ENCODE data around the gene SF3B1. TPM values are rescaled to one million over a fixed set of nuclear protein-coding genes. Genes with fewer than 3 reads are reported as not detected.
"Not testable (repeated sequence)": the region's sequence is repeated elsewhere in the genome, so short reads cannot be mapped to it uniquely, and the experiment has no call there.

SF3B1 gene
- total RNA-seq, 1 experiment from 2014 or later: 249 TPM

DNA sequence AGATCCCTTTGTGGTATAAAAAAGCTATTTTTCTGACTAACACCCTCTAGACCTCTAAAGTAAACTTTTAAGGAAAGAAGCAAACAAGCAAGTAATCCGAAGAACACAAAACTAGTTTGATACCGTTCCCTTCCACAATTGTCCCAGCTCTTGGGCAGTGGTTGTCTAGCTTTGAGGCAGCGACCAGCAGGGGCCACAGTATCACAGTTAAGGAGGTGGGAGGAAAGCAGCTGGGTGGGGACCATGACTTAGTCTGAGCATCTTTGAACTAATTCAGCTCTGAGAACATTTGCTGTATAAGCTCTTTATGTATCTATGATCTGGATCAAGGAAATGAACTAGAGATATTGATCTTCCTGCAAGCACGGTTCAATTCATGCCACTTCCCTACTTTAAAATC lies 51.0 kb downstream of the SF3B1 start:
- no peak for DNase-seq
- peaks cover 20% of the 10 kb centered on the region for H3K4me1 Mint-ChIP-seq (ENCODE audit: low read depth, unreplicated experiment)
- CTCF ChIA-PET: interaction anchor here (0.6 to 1.6 kb wide), 3 partner anchors 116 to 372 kb away, joined by 3 read pairs; partner anchors contain the start of gene HSPE1
- no peaks in the 10 kb centered on the region for H3K9me3 Mint-ChIP-seq (ENCODE audit: low read depth, unreplicated experiment)
- no peak overlapping the region for H3K27ac Mint-ChIP-seq (ENCODE audit: unreplicated experiment)
- no TSS peak for BruUV-seq (replicated peaks)
- H3K27me3 Mint-ChIP-seq (ENCODE audit: unreplicated experiment): no peaks in the 10 kb centered on the region
- no peak overlapping the region for H3K4me3 Mint-ChIP-seq (ENCODE audit: low read depth, unreplicated experiment)
- TF ChIP-seq, protein P1, sequence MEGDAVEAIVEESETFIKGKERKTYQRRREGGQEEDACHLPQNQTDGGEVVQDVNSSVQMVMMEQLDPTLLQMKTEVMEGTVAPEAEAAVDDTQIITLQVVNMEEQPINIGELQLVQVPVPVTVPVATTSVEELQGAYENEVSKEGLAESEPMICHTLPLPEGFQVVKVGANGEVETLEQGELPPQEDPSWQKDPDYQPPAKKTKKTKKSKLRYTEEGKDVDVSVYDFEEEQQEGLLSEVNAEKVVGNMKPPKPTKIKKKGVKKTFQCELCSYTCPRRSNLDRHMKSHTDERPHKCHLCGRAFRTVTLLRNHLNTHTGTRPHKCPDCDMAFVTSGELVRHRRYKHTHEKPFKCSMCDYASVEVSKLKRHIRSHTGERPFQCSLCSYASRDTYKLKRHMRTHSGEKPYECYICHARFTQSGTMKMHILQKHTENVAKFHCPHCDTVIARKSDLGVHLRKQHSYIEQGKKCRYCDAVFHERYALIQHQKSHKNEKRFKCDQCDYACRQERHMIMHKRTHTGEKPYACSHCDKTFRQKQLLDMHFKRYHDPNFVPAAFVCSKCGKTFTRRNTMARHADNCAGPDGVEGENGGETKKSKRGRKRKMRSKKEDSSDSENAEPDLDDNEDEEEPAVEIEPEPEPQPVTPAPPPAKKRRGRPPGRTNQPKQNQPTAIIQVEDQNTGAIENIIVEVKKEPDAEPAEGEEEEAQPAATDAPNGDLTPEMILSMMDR (IDR thresholded peaks at IDR 0.05; ENCODE audit: unreplicated experiment): no peak
- intact Hi-C loops (cut with micrococcal nuclease; ENCODE audit: unreplicated experiment): loop anchor here (2.0 kb wide), 1 partner anchor 393 kb away; no protein-coding TSS in a partner anchor
- H3K36me3 Mint-ChIP-seq (ENCODE audit: insufficient read depth, unreplicated experiment): no peaks in the 10 kb centered on the region

DNA sequence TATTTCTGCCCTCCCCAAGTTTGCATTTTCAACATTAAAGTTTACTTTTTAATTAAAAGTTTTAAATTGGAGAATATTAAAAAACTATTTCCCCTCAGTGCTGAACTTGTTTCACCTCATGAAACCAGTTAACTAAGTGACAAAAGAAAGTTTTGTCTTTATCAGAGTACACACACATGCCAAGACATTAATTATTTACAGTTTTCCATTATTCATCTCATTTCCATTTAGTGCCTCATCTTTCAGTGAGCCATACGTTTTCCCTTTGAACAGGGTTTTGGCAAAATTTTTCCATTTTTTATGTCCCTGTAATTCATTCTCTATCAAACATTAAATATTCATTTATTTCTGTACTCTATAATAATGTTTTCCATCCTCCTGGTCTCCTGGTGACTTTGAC lies 53.2 kb downstream of the SF3B1 start:
- no peak overlapping the region for H3K4me3 Mint-ChIP-seq (ENCODE audit: low read depth, unreplicated experiment)
- H3K27ac Mint-ChIP-seq (ENCODE audit: unreplicated experiment): no peak overlapping the region
- no TSS peak for BruUV-seq (replicated peaks)
- intact Hi-C loops (cut with micrococcal nuclease; ENCODE audit: unreplicated experiment): loop anchor here (2.0 kb wide), 1 partner anchor 395 kb away; no protein-coding TSS in a partner anchor
- no peaks in the 10 kb centered on the region for H3K27me3 Mint-ChIP-seq (ENCODE audit: unreplicated experiment)
- no peaks in the 10 kb centered on the region for H3K36me3 Mint-ChIP-seq (ENCODE audit: insufficient read depth, unreplicated experiment)
- no peaks in the 10 kb centered on the region for H3K9me3 Mint-ChIP-seq (ENCODE audit: low read depth, unreplicated experiment)
- peaks cover 26% of the 10 kb centered on the region for H3K4me1 Mint-ChIP-seq (ENCODE audit: low read depth, unreplicated experiment)
- no peak for DNase-seq
- CTCF ChIA-PET: interaction anchor here (0.7 kb wide), 1 partner anchor 268 kb away, joined by 3 read pairs; no protein-coding TSS in a partner anchor
- TF ChIP-seq, protein P1 (IDR thresholded peaks at IDR 0.05; ENCODE audit: unreplicated experiment): no peak

DNA sequence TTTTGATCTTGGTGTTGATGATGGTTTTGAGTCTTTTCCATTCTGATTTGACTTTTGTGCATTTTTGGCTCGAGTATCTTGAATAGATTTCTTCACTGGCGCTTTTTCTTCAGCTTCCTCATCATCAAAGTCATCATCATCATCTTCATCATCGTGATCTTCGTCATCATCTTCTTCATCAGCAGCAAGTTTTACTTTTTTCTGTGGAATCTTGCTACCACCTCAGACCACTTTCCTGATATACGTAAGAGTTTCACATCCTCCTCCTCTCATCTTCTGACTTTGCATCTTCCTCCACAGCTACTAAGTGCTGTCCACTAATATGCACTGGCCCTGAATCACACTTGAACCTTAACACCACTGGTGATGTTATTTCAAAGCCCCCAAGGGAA lies 54.9 kb downstream of the SF3B1 start:
- H3K27ac Mint-ChIP-seq (ENCODE audit: unreplicated experiment); H3K4me3 Mint-ChIP-seq (ENCODE audit: low read depth, unreplicated experiment); BruUV-seq (replicated peaks); H3K36me3 Mint-ChIP-seq (ENCODE audit: insufficient read depth, unreplicated experiment); DNase-seq; H3K9me3 Mint-ChIP-seq (ENCODE audit: low read depth, unreplicated experiment); CTCF ChIA-PET; H3K27me3 Mint-ChIP-seq (ENCODE audit: unreplicated experiment): not testable (repeated sequence)
- intact Hi-C loops (cut with micrococcal nuclease; ENCODE audit: unreplicated experiment): loop anchor here (5.0 kb wide), 1 partner anchor 368 kb away; no protein-coding TSS in a partner anchor
- H3K4me1 Mint-ChIP-seq (ENCODE audit: low read depth, unreplicated experiment): peaks cover 26% of the 10 kb centered on the region

DNA sequence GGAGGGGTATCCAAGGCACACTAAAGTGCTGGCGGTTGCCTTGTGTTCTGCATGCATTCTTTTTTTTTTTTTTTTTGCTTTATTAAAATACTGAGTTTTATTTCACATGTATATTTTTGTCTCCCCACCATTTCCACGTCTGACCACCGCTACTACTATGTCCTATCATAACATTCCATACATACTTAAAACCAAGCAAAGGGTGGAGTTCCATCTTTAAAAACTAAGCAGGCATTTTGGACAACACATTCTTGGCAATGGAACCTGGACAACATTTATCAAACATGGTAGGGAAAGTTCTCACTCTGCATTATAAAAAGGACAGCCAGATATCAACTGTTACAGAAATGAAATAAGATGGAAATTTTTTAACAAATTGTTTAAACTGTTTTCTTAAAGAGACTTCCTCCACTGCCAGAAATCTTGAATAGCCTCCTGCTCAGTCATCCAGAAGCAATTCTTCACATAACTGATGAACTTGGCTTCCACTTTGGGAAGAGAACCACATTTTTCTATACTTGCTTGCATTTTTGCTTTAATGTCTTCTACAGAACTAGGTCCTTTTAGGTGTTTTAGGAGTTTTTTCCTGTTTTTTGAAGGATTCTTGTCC lies 55.4 kb downstream of the SF3B1 start:
- not testable (repeated sequence) for H3K27me3 Mint-ChIP-seq (ENCODE audit: unreplicated experiment); H3K4me3 Mint-ChIP-seq (ENCODE audit: low read depth, unreplicated experiment); H3K36me3 Mint-ChIP-seq (ENCODE audit: insufficient read depth, unreplicated experiment); DNase-seq; BruUV-seq (replicated peaks); H3K9me3 Mint-ChIP-seq (ENCODE audit: low read depth, unreplicated experiment); H3K27ac Mint-ChIP-seq (ENCODE audit: unreplicated experiment)
- intact Hi-C loops (cut with micrococcal nuclease; ENCODE audit: unreplicated experiment): loop anchor here (5.0 kb wide), 1 partner anchor 367 kb away; no protein-coding TSS in a partner anchor
- CTCF ChIA-PET: interaction anchor here (2.6 kb wide), 1 partner anchor 266 kb away, joined by 7 read pairs; no protein-coding TSS in a partner anchor
- H3K4me1 Mint-ChIP-seq (ENCODE audit: low read depth, unreplicated experiment): peaks cover 22% of the 10 kb centered on the region

DNA sequence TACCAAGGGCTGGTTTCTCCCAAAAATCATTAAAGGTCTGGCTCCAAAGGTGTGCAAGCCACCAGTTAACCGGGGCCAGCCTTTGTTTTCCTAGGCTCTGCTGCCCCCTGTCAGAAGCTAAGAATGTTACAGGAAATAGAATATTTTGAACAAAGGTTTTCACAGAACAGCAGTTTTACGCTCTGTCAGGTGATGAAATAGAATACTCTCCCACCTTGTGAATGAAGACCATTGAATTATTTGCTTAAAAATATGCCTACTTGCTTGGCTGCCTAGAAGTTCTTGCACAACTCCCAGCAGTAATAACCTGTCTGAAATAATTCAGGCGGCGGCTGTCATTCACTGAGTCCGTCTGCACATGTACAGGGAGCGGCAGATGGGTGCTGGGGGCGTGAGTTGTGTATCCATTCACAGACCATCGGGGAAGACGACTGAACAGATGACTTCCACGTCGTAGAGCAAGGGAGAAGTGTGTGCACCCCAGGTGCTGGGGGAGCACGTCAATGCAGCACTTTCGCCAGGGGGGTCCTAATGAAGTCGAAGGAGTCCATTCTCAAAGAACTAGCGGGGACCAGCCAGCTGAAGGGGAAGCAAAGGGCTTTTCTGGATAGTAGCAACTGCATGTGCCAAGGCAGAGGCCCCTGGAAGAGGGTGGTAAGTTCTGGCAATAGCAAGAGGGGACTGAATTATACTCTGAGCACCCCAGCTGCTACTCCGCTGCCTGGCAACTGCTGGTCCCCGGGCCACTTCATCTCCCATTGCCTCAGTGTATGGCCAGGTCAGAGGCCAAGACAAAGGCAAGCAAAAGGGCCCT lies 56.1 kb downstream of the SF3B1 start:
- intact Hi-C loops (cut with micrococcal nuclease; ENCODE audit: unreplicated experiment): loop anchor here (1.0 to 5.0 kb wide), 4 partner anchors 187 to 528 kb away; no protein-coding TSS in a partner anchor
- no TSS peak for BruUV-seq (replicated peaks)
- H3K4me1 Mint-ChIP-seq (ENCODE audit: low read depth, unreplicated experiment): peaks cover 18% of the 10 kb centered on the region
- TF ChIP-seq, protein P1 (IDR thresholded peaks at IDR 0.05; ENCODE audit: unreplicated experiment): peak; percentile 70
- no peaks in the 10 kb centered on the region for H3K9me3 Mint-ChIP-seq (ENCODE audit: low read depth, unreplicated experiment)
- no peak overlapping the region for H3K4me3 Mint-ChIP-seq (ENCODE audit: low read depth, unreplicated experiment)
- DNase-seq: peak; percentile 67
- no peaks in the 10 kb centered on the region for H3K36me3 Mint-ChIP-seq (ENCODE audit: insufficient read depth, unreplicated experiment)
- no peak overlapping the region for H3K27ac Mint-ChIP-seq (ENCODE audit: unreplicated experiment)
- H3K27me3 Mint-ChIP-seq (ENCODE audit: unreplicated experiment): no peaks in the 10 kb centered on the region
- CTCF ChIA-PET: interaction anchor here (1.0 to 2.6 kb wide), 3 partner anchors 187 to 265 kb away, joined by 3 to 7 read pairs (median 4); no protein-coding TSS in a partner anchor
